ENCODE data around the gene THBS1.

DNA sequence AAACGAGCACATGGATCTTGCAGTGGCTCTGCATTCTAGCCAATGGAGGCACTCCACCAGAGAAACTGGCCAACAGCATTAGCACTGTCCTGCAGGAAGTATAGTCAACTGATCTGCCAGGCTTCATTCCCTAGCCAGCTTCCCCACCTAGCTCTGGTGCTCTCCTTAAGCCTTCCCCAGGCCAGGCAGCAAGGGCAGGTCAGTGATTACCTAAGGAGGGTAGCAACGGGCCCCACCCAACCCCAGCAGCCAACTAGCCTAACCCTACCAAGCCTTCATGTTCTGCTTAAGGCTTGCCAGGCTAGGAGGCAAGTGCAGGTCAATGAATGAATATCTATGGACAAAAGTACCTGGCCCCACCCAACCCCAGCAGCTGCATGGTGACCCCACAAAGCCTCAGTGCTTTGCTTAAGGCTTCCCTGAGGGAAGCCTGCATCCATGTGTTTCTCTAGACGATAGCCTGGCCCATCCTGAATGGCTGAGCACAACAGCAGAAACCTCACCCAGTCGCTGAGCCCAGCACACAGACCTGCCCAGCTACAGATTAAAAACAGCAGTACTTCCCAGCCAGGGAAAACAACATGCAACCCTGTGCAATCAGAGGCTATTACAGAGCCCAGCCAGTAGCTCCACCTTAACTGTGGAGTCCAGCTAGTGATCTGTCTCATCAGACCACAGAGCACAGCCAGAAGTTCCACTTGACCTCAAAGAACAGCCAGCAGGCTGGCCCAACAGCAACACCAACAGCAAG lies 28.5 kb downstream of the THBS1 start:
- TF ChIP-seq, protein P1, sequence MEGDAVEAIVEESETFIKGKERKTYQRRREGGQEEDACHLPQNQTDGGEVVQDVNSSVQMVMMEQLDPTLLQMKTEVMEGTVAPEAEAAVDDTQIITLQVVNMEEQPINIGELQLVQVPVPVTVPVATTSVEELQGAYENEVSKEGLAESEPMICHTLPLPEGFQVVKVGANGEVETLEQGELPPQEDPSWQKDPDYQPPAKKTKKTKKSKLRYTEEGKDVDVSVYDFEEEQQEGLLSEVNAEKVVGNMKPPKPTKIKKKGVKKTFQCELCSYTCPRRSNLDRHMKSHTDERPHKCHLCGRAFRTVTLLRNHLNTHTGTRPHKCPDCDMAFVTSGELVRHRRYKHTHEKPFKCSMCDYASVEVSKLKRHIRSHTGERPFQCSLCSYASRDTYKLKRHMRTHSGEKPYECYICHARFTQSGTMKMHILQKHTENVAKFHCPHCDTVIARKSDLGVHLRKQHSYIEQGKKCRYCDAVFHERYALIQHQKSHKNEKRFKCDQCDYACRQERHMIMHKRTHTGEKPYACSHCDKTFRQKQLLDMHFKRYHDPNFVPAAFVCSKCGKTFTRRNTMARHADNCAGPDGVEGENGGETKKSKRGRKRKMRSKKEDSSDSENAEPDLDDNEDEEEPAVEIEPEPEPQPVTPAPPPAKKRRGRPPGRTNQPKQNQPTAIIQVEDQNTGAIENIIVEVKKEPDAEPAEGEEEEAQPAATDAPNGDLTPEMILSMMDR (IDR thresholded peaks at IDR 0.05) = no peak
- no peak for TF ChIP-seq EZH2 (IDR thresholded peaks at IDR 0.05; ENCODE audit: borderline replicate concordance, insufficient read depth, low read depth, low read length, poor library complexity, severe bottlenecking)
